EH (cell line): Measurements from ENCODE around the gene RIC8B.
"Not testable (repeated sequence)": the region's sequence is repeated elsewhere in the genome, so short reads cannot be mapped to it uniquely, and the experiment has no call there.

ENCODE experiments used
- DNase-seq: peaks from one replicate; pipeline ENCODE4 v3.0.0-alpha.2; 2015; ENCODE audit warnings: low read depth

RIC8B gene

DNA sequence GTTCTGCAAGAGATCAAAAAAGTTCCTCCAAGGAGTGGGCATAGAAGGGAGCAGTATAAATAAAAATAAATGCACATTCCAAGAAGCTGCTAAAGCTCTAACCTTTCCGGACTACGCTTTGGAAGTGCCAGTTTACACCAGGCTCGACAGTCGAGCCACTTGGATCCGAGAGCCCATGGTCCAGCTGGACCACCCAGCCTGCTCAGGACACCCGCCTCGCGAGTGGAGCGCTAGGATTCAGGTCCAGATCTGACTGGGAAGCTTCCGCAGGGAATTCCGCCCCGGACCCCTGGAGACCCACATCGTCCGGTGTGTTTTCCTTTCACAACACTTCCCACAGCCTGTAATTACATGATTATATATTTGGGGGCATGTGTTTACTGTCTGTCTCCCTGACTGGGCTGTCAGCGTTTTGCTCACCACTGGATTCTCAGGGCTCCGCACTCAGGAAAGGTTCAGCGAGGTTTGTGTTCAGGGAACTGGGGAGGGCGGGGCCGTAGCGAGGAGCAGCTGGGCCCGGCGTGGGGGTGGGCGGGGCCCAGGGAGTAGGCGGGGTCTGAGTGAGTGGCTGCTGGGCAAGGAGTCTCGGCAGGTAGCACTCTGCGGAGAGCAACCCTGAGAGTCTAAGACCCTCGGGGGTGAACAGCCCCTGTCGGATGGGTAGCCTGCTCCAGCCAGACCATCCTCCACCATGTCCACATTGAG is 128.9 kb downstream of the RIC8B start:
- DNase-seq = peak; percentile 66

- DNase-seq = no peak
These were observed 132.2 kb downstream of the RIC8B start for GRCh38 chr12:106906715-106907114.

DNA sequence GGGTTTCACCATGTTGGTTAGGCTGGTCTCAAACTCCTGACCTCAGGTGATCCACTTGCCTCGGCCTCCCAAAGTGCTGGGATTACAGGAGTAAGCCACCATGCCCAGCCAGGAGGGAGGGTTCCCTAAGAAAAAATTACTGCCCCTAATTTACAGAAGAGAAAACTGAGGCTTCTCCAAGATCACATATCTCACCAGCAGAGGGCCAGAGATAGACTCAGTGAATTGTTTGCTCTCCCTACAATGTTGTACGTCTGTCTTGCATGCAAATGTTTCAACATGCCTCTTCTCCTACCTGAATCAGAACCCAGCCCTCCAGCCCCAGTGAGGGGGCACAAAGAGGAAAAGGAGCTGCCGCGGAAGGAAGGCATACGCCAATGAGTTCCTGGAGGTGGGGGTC is 132.9 kb downstream of the RIC8B start:
- no peak for DNase-seq

GRCh38 chr12:106907846-106908245 is 133.4 kb downstream of the RIC8B start:
- DNase-seq = no peak

- DNase-seq = no peak
These were observed 134.1 kb downstream of the RIC8B start for GRCh38 chr12:106908561-106908960.

GRCh38 chr12:106910202-106910601 is 135.7 kb downstream of the RIC8B start:
- no peak for DNase-seq

DNA sequence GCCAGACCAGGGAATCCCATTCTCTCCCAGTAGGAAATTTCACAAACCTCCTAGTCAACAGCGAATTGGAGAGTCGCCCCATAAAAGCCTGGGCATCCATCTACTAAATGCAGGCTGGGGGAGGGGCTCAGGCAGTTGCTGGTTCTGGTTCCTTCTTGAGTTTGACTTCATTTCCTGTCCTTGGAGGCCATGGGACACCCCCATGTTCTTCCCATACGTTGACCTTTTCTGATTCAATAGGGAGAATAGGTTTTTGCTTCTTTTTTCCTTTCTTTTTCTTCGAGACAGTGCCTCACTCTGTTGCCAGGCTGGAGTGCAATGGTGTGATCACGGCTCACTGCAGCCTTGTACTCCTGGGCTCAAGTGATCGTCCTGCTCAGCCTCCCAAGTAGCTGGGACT is 137.1 kb downstream of the RIC8B start:
- no peak for DNase-seq

DNA sequence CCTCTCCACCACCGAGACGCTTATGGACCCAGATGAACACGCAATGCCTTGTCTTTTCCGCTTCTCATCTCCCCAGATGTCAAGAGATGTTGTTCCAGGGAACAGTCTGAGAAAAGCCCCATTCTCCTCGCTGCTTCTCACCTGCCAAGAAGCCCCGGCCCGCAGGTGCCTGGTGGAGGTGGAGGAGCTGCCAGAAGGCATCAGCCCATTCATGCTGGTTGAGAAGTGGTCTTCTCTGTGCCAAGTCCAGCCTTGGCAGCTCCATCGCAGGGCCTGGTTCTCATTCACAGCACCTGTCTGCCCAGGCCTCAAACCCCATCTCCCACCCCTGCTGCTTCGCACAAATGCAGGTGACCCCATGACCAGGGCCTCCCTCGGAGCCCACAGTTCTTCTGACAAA is 139.0 kb downstream of the RIC8B start:
- no peak for DNase-seq

DNA sequence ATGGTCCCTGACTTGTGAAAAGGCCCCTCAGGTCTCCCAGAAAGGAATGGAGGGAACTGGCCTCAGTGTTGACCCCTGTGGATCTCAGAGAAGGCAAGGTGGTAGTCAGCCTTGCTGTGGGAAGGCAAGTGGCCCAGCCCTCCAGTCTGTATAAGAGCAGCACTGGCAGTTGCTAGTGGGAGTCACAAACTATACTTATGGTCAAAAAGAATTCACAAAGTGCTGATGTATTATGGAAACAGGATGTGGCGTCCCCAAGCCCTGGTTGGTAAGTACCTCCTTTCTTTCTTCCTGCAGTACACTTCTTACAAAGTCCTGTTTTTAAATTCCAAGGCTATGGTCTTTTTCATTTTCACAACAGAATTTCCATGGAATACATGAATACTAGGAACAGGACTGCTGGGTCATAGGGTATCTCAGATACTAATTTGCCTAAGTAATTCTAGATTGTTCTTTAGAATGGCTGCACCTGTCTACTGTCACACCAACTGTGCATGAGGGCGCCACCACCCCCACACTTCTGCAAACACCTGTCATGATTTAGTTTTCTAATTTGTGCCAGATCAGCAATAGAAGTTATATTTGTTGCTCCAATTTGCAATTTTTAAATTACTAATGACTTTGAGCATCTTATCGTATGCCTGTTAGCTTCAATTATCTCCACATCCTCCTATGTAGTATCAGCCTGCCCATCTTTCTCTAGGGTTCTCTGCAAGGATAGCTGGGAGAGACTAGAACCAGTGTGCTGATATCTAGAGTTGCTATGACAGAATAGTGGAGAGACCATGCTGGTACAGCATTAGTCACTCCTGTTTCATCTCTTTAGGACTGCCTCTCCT is 140.5 kb downstream of the RIC8B start:
- DNase-seq = no peak

GRCh38 chr12:106915635-106916026 is 141.1 kb downstream of the RIC8B start:
- DNase-seq = no peak

DNA sequence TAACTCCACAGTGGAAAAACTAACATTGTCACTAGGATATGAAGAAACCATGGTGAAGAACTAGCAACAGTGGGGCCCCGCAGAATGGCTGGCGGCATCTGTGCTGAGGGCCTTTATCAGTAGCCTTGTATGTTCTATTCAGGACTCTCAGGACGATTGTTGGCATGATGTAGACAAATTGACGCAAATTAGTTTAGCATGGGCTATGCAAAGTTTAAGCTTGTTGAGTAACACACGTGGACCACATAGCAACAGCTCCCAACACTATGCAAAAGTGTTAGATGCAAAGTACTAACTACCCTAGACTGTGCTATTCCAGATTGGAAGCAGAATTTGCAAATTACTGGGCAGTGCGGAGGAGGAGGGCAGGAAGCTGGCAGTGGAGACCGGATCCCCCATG is 143.0 kb downstream of the RIC8B start:
- DNase-seq = no peak

- DNase-seq = peak; percentile 12
These were observed 144.3 kb downstream of the RIC8B start for GRCh38 chr12:106918746-106919145.

DNA sequence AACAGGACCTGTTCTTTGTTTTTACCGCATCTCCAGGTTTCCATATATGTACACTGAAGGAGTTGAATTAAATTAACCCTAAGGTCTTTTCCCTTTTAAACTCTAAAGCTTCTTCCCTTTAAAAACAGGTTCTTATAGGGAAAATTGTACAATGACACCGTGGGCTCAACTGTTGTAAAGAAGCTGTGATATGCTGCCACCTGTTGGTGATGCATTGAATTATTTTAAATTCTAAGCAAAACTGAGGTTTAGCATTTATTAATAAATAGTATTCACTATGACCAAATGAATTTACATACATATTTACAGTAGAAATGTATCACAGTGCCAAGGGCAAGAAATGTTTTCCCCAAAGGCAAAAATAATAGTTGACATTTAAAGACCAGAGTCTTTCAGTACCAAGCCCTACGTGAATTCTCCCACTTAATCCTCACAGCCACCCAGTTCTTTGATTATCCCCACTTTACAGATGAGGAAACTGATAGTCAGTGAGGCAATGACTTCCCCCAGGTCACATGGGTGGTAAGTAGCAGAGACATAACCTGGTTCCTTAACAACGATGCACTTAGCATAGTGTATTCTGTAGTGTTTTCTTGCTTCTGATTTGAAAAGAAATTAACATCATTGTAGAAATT is 145.5 kb downstream of the RIC8B start:
- peak; percentile 58 for DNase-seq

GRCh38 chr12:106921976-106922375 is 147.5 kb downstream of the RIC8B start:
- peak; percentile 11 for DNase-seq

- DNase-seq = not testable (repeated sequence)
These were observed 149.1 kb downstream of the RIC8B start for GRCh38 chr12:106923594-106923993.

DNA sequence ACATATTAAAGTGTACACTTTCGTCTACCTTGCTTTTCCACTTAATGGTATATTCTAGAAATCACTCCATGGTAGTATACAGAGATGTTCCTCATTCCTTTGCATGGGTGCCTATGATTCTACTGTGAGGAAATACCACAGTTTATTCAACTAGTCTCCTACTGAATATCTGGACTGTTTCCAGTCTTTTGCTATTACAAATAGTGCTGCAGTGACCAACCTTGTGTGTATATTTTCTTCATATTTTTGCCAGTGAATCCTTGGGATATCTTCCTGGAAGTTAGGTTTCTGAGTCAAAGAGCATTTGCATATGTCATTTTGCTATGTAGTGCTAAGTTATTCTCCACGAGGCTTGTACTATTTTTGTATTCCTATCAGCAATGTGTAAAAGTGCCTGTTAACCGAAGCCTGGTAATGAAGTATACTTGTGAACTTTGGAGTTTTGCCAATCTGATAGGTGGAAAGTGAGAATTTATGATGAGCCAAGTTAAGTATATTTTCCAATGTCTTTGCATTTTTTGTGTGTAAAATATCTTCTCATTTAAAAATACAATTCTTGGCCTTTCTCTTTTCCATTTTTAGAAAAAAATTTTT is 149.9 kb downstream of the RIC8B start:
- DNase-seq = peak; percentile 48

DNA sequence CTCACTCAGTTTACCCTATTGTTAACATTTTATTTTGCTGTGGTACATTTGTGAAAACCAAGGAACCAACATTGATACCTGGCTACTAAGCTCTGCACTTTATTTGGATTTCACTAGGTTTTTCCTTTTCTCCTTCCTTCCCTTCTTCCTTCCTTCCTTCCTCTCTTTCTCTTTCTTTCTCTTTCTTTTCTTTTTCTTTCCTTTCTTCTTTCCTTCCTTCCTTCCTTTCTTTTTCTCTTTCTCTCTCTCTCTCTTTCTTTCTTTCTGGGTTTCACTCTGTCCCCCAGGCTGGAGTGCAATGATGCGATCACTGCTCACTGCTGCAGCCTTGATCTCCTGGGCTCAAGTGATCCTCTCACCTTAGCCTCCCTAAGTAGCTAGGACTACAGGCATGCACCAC is 152.2 kb downstream of the RIC8B start:
- DNase-seq = no peak

DNA sequence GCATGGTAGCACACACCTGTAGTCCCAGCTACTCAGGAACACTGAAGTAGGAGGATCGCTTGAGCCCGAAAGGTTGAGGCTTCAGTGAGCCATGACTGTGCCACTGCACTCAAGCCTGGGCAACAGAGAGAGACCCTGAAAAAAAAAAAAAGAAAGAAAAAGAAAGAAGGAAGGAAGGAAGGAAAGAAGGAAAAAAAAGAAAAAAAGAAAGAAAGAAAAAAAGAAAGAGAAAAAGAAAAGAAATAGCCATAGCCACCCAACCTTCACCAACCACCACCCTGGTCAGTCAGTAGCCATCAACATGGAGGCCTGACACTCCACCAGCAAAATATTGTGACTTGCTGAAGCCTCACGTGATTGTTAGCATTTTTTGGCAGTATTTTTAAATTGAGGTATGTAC is 159.8 kb downstream of the RIC8B start:
- DNase-seq = no peak
